ENCODE measurements around the gene PTER. TPM values are rescaled to one million over a fixed set of nuclear protein-coding genes. Genes with fewer than 3 reads are reported as not detected.

Gene PTER
- total and polyA plus RNA-seq, 2 donors: 5.1 to 15.5 TPM

- 95% methylated on average over 6 of the region's 6 CpGs for WGBS
- DNase-seq (ENCODE audit: low read depth in 6 of 9, low spot score in 9 of 9): no peak
- Histone ChIP-seq H3K27ac (ENCODE audit: low read depth in 1 of 2, low read length in 1 of 2) (no peak overlapping the region), H3K36me3 (ENCODE audit: control insufficient read depth in 2 of 2, insufficient read depth in 2 of 2, low read length in 1 of 2) (no peaks in the 10 kb centered on the region), H3K27me3 (ENCODE audit: control insufficient read depth in 2 of 2, insufficient read depth in 1 of 2, low read length in 1 of 2) (no peaks in the 10 kb centered on the region), H3K9me3 (ENCODE audit: control insufficient read depth in 2 of 2, insufficient read depth in 1 of 2, low read length in 1 of 2) (no peaks in the 10 kb centered on the region), H3K4me1 (ENCODE audit: control insufficient read depth in 2 of 2, insufficient read depth in 2 of 2, low read length in 2 of 2) (no peaks in the 10 kb centered on the region), H3K4me3 (ENCODE audit: low read length in 2 of 2) (no peak overlapping the region)
Measured at GRCh38 chr10:16458166-16458955, 21.6 kb downstream of the PTER start.

- 98% methylated on average over 7 of the region's 7 CpGs for WGBS
Measured at GRCh38 chr10:16459423-16459939, 22.7 kb downstream of the PTER start.

GRCh38 chr10:16466001-16466400 is 29.2 kb downstream of the PTER start:
- no peaks in the 10 kb centered on the region for H3K36me3 ChIP-seq (ENCODE audit: control insufficient read depth in 2 of 2, insufficient read depth in 2 of 2, low read length in 1 of 2)

More at GRCh38 chr10:16459423-16459939, 22.7 kb downstream of the PTER start:
- Histone ChIP-seq H3K9me3 (ENCODE audit: control insufficient read depth in 2 of 2, insufficient read depth in 1 of 2, low read length in 1 of 2) (no peaks in the 10 kb centered on the region), H3K27me3 (ENCODE audit: control insufficient read depth in 2 of 2, insufficient read depth in 1 of 2, low read length in 1 of 2) (no peaks in the 10 kb centered on the region), H3K27ac (ENCODE audit: low read depth in 1 of 2, low read length in 1 of 2) (no peak overlapping the region), H3K4me1 (ENCODE audit: control insufficient read depth in 2 of 2, insufficient read depth in 2 of 2, low read length in 2 of 2) (no peaks in the 10 kb centered on the region), H3K36me3 (ENCODE audit: control insufficient read depth in 2 of 2, insufficient read depth in 2 of 2, low read length in 1 of 2) (no peaks in the 10 kb centered on the region), H3K4me3 (ENCODE audit: low read length in 2 of 2) (no peak overlapping the region)
- DNase-seq (ENCODE audit: low read depth in 6 of 9, low spot score in 9 of 9): no peak

GRCh38 chr10:16470747-16471146 is 33.9 kb downstream of the PTER start:
- no peaks in the 10 kb centered on the region for H3K27me3 ChIP-seq (ENCODE audit: control insufficient read depth in 2 of 2, insufficient read depth in 1 of 2, low read length in 1 of 2)
- H3K9me3 ChIP-seq (ENCODE audit: control insufficient read depth in 2 of 2, insufficient read depth in 1 of 2, low read length in 1 of 2): no peaks in the 10 kb centered on the region
- peak in 1 of 9 donors; percentile 4 for DNase-seq (ENCODE audit: low read depth in 6 of 9, low spot score in 9 of 9)
- no peaks in the 10 kb centered on the region for H3K4me1 ChIP-seq (ENCODE audit: control insufficient read depth in 2 of 2, insufficient read depth in 2 of 2, low read length in 2 of 2)
- no peak overlapping the region for H3K27ac ChIP-seq (ENCODE audit: low read depth in 1 of 2, low read length in 1 of 2)
- no peak overlapping the region for H3K4me3 ChIP-seq (ENCODE audit: low read length in 2 of 2)
- WGBS: 39% methylated on average over 5 of the region's 5 CpGs
- H3K36me3 ChIP-seq (ENCODE audit: control insufficient read depth in 2 of 2, insufficient read depth in 2 of 2, low read length in 1 of 2): no peaks in the 10 kb centered on the region

More at GRCh38 chr10:16466001-16466400, 29.2 kb downstream of the PTER start:
- Histone ChIP-seq H3K27me3 (ENCODE audit: control insufficient read depth in 2 of 2, insufficient read depth in 1 of 2, low read length in 1 of 2) (no peaks in the 10 kb centered on the region), H3K27ac (ENCODE audit: low read depth in 1 of 2, low read length in 1 of 2) (no peak overlapping the region), H3K9me3 (ENCODE audit: control insufficient read depth in 2 of 2, insufficient read depth in 1 of 2, low read length in 1 of 2) (no peaks in the 10 kb centered on the region), H3K4me3 (ENCODE audit: low read length in 2 of 2) (no peak overlapping the region), H3K4me1 (ENCODE audit: control insufficient read depth in 2 of 2, insufficient read depth in 2 of 2, low read length in 2 of 2) (no peaks in the 10 kb centered on the region)
- 97% methylated on average over 1 of the region's 1 CpG for WGBS
- DNase-seq (ENCODE audit: low read depth in 6 of 9, low spot score in 9 of 9): no peak

- no peak for DNase-seq (ENCODE audit: low read depth in 6 of 9, low spot score in 9 of 9)
- no peak overlapping the region for H3K4me3 ChIP-seq (ENCODE audit: low read length in 2 of 2)
- H3K4me1 ChIP-seq (ENCODE audit: control insufficient read depth in 2 of 2, insufficient read depth in 2 of 2, low read length in 2 of 2): no peaks in the 10 kb centered on the region
- H3K36me3 ChIP-seq (ENCODE audit: control insufficient read depth in 2 of 2, insufficient read depth in 2 of 2, low read length in 1 of 2): no peaks in the 10 kb centered on the region
- H3K27me3 ChIP-seq (ENCODE audit: control insufficient read depth in 2 of 2, insufficient read depth in 1 of 2, low read length in 1 of 2): no peaks in the 10 kb centered on the region
- H3K9me3 ChIP-seq (ENCODE audit: control insufficient read depth in 2 of 2, insufficient read depth in 1 of 2, low read length in 1 of 2): no peaks in the 10 kb centered on the region
- no peak overlapping the region for H3K27ac ChIP-seq (ENCODE audit: low read depth in 1 of 2, low read length in 1 of 2)
- WGBS: 89% methylated on average over 3 of the region's 3 CpGs
Measured at GRCh38 chr10:16472828-16473227, 36.0 kb downstream of the PTER start.

- no peaks in the 10 kb centered on the region for H3K4me1 ChIP-seq (ENCODE audit: control insufficient read depth in 2 of 2, insufficient read depth in 2 of 2, low read length in 2 of 2)
- no peaks in the 10 kb centered on the region for H3K36me3 ChIP-seq (ENCODE audit: control insufficient read depth in 2 of 2, insufficient read depth in 2 of 2, low read length in 1 of 2)
- no peak overlapping the region for H3K27ac ChIP-seq (ENCODE audit: low read depth in 1 of 2, low read length in 1 of 2)
- H3K9me3 ChIP-seq (ENCODE audit: control insufficient read depth in 2 of 2, insufficient read depth in 1 of 2, low read length in 1 of 2): no peaks in the 10 kb centered on the region
- DNase-seq (ENCODE audit: low read depth in 6 of 9, low spot score in 9 of 9): no peak
- H3K4me3 ChIP-seq (ENCODE audit: low read length in 2 of 2): no peak overlapping the region
- 94% methylated on average over 1 of the region's 1 CpG for WGBS
- no peaks in the 10 kb centered on the region for H3K27me3 ChIP-seq (ENCODE audit: control insufficient read depth in 2 of 2, insufficient read depth in 1 of 2, low read length in 1 of 2)
Measured at GRCh38 chr10:16477757-16478156, 40.9 kb downstream of the PTER start.

- DNase-seq (ENCODE audit: low read depth in 6 of 9, low spot score in 9 of 9): no peak
- no peaks in the 10 kb centered on the region for H3K4me1 ChIP-seq (ENCODE audit: control insufficient read depth in 2 of 2, insufficient read depth in 2 of 2, low read length in 2 of 2)
- no peaks in the 10 kb centered on the region for H3K27me3 ChIP-seq (ENCODE audit: control insufficient read depth in 2 of 2, insufficient read depth in 1 of 2, low read length in 1 of 2)
- H3K27ac ChIP-seq (ENCODE audit: low read depth in 1 of 2, low read length in 1 of 2): no peak overlapping the region
- 98% methylated on average over 4 of the region's 4 CpGs for WGBS
- H3K4me3 ChIP-seq (ENCODE audit: low read length in 2 of 2): no peak overlapping the region
- no peaks in the 10 kb centered on the region for H3K9me3 ChIP-seq (ENCODE audit: control insufficient read depth in 2 of 2, insufficient read depth in 1 of 2, low read length in 1 of 2)
- no peaks in the 10 kb centered on the region for H3K36me3 ChIP-seq (ENCODE audit: control insufficient read depth in 2 of 2, insufficient read depth in 2 of 2, low read length in 1 of 2)
Measured at GRCh38 chr10:16478801-16479200, 42.0 kb downstream of the PTER start.

GRCh38 chr10:16481052-16481728 is 44.4 kb downstream of the PTER start:
- WGBS: 85% methylated on average over 5 of the region's 5 CpGs
- Histone ChIP-seq H3K4me3 (ENCODE audit: low read length in 2 of 2) (no peak overlapping the region), H3K36me3 (ENCODE audit: control insufficient read depth in 2 of 2, insufficient read depth in 2 of 2, low read length in 1 of 2) (no peaks in the 10 kb centered on the region), H3K27me3 (ENCODE audit: control insufficient read depth in 2 of 2, insufficient read depth in 1 of 2, low read length in 1 of 2) (no peaks in the 10 kb centered on the region), H3K27ac (ENCODE audit: low read depth in 1 of 2, low read length in 1 of 2) (no peak overlapping the region), H3K4me1 (ENCODE audit: control insufficient read depth in 2 of 2, insufficient read depth in 2 of 2, low read length in 2 of 2) (no peaks in the 10 kb centered on the region), H3K9me3 (ENCODE audit: control insufficient read depth in 2 of 2, insufficient read depth in 1 of 2, low read length in 1 of 2) (no peaks in the 10 kb centered on the region)
- DNase-seq (ENCODE audit: low read depth in 6 of 9, low spot score in 9 of 9): no peak

GRCh38 chr10:16483241-16483917 is 46.6 kb downstream of the PTER start:
- H3K36me3 ChIP-seq (ENCODE audit: control insufficient read depth in 2 of 2, insufficient read depth in 2 of 2, low read length in 1 of 2): peaks cover 0 to 5% of the 10 kb centered on the region in 2 donors
- H3K9me3 ChIP-seq (ENCODE audit: control insufficient read depth in 2 of 2, insufficient read depth in 1 of 2, low read length in 1 of 2): no peaks in the 10 kb centered on the region
- H3K4me1 ChIP-seq (ENCODE audit: control insufficient read depth in 2 of 2, insufficient read depth in 2 of 2, low read length in 2 of 2): no peaks in the 10 kb centered on the region
- no peak for DNase-seq (ENCODE audit: low read depth in 6 of 9, low spot score in 9 of 9)
- 96% methylated on average over 11 of the region's 11 CpGs for WGBS
- no peak overlapping the region for H3K27ac ChIP-seq (ENCODE audit: low read depth in 1 of 2, low read length in 1 of 2)
- H3K27me3 ChIP-seq (ENCODE audit: control insufficient read depth in 2 of 2, insufficient read depth in 1 of 2, low read length in 1 of 2): no peaks in the 10 kb centered on the region
- no peak overlapping the region for H3K4me3 ChIP-seq (ENCODE audit: low read length in 2 of 2)

All from thymus (tissue), 11 donors.